HG03097 (cell line): ENCODE results near the gene FBXO40.

ENCODE experiments used
- ATAC-seq: cut with Tn5 transposase; IDR thresholded peaks from one replicate; pipeline ENCODE4 v1.9.1; 2021; ENCODE audit not compliant: unreplicated experiment, low FRiP score

FBXO40 gene

DNA sequence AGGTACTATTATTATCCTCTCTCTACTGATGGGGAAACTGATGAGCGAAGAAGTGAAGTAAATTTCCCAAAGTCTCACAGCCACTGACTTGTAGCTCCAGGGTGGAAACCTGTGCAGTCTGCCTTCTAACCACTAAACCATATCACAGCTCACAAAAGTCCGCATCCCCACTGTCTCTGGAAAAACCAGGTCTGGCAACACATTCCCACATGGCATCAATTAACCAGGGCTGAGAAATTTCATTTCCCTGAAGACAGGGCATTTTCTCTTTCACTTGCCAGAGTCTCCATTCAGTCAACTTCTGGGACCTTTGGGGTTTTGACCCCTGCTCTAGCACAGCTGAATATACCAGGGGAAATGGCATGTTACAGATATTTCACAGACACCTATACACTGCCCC, 26.5 kb downstream of the FBXO40 start:
- ATAC-seq, result no peak

DNA sequence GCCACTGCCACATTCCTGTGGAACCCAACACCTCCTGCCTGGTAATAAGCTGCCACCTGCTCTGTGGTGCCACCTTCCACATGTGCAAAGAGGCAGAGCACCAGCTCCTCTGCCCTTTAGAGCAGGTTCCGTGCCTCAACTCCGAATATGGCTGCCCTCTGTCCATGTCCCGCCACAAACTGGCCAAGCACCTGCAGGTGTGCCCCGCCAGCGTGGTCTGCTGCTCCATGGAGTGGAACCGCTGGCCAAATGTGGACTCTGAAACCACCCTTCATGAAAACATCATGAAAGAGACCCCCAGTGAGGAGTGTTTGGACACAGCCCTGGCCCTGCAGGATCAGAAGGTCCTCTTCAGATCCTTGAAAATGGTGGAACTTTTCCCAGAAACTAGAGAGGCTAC, 28.3 kb downstream of the FBXO40 start:
- no peak for ATAC-seq

DNA sequence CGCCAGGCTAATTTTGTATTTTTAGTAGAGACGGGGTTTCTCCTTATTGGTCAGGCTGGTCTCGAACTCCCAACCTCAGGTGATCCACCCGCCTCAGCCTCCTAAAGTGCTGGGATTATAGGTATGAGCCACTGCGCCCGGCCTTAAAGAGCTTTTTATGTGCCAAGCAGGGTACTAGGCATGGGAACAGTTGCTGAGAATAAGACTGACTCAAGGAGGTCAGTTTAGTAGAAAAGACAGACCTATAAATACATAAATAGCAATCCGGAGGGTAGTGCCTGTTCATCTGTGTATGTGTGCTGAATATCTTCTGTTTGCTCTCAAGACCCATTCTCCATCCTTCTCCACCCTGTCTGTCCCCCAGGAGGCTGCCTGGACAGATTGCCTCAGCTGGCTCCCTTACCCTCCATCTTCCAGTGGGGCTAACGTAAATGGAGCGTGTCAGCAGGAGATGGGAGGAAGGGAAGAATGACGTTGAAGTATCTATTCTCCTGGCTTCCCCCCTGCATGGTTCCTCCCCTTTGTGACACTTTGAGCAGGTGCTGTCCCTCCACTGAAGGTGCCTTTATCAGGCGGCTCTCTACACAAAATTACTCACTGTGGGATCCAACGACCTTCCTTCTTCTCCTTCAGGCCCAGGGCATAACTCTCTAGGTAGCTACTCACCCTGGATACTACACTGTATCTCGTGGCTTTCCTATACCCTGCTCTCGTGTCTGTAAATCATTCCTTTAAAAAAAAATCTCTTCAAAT, 31.1 kb downstream of the FBXO40 start:
- no peak for ATAC-seq

DNA sequence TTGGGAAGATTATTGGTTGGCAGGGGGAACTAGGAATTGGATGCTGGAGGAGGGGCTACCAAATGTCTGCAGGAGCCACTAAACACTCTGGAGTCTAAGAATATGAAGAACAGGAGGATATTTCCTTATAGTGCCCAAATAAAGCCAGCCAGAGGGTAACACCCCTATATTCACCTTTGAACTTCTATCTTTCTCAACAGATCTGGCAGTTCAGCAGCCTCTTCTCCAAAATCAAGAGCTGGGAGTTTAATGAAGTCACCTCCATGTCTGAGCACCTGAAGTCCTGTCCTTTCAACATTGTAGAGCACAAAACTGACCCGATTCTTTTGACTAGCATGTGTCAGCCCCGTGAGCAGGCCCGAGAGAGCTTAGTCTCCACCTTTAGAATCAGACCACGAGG, 33.3 kb downstream of the FBXO40 start:
- no peak for ATAC-seq

DNA sequence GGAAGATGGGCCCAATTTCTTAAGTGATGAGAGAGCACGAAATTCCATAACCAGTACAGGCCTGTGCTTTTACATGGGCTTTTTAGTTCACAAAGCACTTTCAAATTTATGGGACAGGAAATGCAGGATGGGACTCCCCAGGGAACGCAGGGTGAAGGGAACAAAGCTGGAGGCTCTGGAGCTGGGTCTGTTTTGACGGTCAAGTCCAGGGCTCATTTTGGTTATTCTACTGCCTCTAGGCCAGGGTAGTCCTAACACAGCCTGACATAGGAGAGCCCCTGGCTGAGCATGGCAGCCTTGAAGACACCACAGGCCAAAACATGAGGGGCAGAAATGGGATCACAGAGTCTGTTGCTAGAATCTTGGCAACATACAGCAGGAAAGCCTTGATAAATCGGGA, 34.0 kb downstream of the FBXO40 start:
- ATAC-seq, result no peak

DNA sequence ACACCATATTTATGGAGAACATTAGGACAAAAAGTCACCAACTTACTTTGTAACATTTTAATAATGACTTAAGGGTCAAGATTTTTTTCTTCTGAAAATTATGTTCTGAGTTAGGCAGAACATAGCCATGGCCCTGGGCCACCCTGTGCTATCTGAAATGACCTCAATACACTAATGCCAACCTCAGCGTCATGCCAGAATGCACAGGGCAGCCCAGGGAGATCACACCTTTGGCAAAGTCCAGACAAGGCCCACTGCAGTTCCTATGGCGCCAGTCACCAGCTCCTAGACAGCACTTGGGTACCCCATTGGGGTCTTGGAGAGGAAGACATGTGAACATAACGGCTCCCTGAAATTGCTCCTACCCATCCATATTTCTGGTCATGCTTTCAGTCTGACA, 34.4 kb downstream of the FBXO40 start:
- no peak for ATAC-seq

DNA sequence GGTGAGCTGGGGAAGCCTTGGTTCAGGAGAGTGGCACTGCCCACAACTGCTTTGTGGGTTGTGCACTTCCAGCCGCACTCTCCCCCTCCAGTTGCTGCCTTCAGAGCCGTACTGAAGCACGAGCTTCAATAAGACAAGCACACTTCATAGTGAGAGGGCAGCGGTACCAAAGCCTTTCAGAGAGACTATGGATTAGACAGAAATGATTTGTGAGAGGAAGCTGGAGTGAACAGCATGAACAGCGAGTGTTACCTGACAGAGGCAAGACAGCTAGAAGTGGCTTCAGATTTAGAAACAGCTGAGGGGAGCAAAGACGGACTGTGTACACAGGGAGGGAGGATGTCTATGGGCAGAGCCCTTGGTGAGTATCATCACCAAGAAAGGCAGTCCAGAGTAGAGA, 36.4 kb downstream of the FBXO40 start:
- no peak for ATAC-seq

DNA sequence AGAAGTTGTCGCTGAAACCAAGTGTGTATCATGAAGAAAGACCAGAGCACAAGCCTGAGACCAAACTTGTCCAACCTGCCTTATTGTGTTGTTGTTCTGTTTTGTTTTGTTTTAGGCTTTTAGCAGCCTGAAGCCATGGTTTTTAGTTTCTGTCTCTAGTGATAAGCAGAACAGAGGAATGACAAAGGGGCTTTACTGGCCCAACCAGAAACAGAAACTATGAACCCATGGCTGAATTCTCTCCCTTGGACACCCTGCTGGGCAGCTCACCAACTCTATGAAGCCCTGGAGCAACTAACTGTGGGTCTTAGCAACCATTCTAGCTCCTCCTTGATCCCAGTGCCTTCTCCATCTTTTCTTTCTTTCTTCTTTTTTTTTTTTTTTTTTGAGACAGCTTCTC, 37.2 kb downstream of the FBXO40 start:
- no peak for ATAC-seq

DNA sequence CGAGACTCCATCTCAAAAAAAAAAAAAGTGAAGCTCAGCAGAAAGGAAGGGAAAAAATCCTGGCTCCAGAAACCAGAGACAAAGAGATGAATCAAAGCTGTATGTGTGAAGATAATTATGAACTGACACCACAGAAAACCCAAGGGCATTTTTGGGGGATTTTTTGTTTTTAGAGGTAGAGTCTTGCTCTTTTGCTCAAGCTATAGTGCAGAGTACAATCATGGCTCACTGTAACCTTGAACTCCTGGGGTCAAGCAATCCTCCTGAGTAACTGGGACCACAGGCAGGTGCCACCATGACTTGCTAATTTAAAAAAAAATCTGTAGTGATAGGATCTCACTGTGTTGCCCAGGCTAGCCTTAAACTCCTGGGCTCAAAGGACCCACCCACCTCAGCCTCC, 44.7 kb downstream of the FBXO40 start:
- ATAC-seq, result no peak

DNA sequence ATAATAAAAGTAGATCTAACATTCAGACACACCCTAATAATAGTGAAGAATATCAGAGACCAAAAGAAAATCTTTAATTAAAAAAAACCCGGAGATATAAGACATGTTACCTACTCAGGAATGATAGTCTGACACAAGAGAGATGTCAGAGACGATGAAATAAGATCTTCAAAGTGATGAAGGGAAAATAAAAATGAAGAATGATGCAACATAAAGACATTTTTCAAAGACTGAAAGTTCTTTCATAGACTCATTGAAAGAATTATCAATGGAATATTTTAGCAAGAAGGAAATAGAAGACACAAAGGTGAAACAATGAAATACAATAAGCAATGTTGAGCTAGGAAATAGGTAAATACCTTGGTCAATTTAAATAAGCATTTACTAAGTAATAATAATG, 47.9 kb downstream of the FBXO40 start:
- ATAC-seq, result no peak

DNA sequence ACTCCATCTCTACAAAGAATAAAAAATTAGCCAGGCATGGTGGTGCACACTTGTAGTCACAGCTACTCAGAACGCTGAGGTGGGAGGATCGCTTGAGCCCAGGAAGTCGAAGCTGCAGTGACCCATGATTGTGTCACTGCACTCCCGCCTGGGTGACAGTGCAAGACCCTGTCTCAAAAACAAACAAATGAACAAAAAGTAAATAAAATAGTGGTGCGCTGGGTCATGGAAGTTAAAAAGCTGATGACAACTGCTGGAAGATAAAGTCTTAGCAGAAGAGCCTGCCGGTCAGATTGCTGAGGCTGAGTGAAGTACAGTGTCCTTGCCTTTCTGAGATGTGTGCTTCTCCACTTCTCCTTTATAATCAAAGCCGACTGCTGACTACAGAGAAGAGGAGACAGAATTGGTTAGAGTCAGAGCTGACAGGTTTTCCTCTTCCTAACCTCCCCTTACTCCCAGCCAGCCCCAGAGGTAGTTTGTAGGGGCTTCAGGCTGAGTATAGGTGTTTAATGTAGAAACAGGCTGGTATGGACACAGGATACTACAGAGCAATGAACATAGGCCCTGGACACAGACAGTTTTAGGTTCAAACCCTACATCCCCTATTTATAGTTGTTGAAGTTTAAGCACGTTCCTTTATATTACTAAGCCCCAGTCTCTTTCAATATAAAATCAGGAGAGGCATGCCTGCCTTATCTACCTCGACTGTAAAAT, 49.6 kb downstream of the FBXO40 start:
- no peak for ATAC-seq

DNA sequence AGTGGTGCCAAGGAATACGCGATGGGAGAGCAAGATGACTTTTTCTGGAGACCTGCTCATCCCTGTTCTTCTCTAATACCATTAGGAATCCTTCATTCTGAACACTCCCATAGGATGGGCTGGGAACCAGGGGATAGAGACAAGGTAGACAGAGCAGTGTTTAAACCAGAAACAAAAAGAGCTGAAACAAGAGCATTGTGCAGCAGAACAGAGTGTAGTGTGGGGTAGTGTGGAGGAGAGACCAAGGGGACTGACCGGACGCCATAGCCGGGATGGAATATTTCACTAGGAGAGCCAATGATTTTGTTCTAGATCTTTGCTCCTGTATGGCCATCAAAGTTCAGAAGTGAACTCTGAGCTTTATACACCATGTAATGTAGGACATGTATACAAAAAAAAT, 51.9 kb downstream of the FBXO40 start:
- ATAC-seq, result no peak

DNA sequence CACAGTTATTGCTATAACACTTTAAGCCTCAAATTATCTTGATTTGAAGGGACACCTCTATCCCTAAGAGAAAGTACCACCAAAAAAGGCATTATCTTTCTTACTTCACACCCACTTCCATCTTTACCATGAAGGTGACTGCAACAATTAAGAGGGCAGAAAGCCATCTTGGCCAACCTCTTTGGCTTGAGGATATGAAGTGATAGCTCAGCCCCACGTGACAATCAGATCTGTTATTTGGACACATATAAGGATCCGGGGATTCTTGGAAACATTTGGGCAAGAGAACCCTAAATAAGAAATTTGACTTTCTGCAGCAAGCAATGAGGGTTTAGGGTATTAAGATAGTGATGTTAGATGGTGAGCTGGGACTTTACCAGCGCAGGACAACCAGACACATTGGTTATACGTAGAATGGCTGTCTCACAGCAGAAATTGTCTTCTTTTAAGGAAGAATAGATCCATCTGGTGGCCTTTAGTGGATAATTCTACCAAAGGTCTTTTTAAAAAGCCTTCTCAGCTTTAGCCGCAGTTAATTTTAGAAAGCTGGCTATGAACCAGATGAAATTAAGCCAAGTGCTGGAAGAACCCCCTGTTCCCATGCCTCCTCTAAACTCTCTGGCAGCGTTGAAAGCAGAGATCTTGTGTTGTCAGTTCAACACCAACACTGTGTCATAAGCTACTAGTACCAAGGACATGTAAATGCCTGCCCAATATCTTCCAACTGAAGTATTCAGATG, 55.2 kb downstream of the FBXO40 start:
- no peak for ATAC-seq

DNA sequence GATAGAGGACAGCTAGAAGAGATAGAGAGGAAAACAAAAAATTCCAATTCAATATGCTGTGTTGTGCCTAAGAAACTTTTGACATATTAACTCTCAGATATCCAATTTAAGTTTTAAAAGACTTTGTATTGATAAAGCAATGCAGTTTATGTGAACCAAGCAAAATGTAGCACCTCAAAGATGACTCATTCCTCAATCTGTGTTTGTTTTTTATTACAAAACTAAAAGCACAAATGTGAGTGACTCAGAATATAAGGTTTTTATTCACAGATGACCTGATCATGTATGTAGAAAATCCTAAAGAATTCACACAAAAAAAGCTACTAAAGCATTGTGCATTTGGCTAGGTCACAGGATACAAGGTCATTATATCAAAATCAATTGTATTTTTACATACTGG, 56.5 kb downstream of the FBXO40 start:
- no peak for ATAC-seq

DNA sequence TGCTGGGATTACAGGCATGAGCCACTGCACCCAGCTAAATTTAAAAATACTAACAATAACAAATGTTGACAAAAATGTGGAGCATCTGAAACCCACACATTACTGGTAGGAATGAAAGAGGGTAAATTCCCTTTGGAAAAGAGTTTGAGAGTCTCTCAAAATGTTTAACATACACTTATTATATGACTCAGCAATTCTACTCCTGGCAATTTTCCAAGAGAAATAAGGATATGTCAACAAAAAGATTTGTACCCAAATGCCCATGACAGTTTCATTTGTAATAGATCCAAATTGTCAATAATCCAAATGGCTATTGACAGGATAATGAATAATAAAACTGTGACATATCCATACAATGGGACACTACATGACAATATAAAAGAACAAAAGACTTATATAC, 58.5 kb downstream of the FBXO40 start:
- ATAC-seq, result no peak

DNA sequence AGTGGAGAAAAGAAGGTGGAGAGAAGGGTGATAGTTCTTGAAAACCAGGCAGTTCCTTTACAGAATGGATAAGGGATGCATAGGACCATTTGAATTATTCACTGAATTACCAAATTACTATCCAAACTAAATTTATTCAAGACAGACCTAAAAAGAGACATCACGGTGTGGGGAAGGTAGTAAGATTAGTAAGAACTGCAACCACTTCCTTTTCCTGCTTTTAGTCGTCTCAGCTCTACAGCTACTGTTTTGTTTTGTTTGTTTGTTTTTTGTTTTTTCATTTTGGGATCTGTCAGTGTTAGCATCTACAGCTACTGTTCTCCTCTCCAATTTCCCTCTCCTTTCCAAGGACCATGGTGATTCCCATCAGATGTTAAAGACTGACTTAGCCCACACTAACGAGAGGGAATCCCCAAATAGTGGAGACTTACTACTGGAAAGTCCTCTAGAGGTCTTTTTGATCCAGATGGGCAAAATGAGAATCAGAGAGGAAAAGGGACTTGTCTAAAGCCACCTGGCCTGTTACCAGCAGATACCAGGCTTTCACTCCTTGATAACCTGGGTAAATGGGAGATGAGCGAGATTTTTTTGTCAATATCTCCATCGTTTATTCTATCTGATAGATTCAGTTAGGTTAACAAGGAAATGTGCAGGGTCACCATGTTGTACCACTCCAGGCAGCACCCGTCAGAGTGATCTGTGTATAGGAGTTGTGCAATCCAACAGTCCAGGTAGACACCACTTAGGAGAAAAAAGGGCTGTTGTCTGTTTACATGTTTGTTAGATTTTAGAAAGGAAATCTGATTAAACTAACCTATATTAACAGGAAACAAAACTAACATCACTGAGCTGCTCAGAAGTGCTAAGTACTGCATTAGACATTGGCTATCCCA, 61.6 kb downstream of the FBXO40 start:
- no peak for ATAC-seq

DNA sequence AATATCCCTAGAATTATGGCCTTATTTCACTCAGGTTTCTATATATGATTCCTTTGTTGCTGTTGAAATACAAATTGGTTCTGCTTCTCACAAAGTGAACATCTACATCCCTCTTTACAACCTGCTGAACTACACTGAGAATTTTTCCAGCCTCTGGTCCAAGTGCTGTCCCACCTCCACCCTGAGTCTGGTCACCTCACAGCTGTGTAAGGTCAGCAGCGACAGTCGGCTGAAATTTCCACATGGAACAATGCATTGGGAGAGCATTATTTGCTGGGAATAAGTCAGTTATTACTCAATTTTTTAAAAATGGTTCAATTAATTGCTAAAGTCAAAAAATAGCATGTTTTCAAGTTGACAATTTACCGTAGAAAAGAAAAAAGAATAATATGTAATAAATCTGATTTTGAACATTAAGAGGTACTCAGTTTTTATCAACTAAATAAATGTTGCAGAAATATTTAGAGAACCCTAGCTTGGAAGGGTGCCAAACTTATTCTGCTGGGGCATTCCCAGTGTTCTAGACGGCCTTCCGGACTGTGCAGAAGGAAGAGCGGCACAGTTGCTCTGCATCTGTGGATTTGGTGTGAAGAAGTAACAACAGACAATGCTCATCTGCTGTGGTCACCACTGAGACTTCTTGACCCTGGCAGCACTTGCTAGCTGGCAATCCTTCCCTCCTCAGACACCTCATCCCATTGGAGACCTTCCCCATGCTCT, 65.7 kb downstream of the FBXO40 start:
- no peak for ATAC-seq

DNA sequence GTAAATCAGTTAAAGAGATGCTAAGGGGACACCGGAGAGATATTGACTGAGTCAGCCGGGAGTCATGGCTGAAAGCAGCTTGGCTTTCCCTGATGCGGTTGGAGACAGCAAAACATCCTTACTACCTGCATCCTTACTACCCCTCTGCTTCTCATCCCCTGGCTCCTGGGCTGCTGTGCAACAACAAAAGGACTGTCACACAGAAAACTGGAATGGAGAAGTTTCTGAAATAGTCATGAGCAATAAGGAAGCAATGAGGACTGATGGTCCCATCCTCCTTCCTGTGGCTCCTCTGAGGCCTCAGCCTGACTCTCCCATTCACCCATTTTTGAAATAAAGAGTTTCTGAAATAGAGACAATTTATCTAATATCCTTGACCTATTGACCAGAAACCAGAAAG, 66.4 kb downstream of the FBXO40 start:
- no peak for ATAC-seq

DNA sequence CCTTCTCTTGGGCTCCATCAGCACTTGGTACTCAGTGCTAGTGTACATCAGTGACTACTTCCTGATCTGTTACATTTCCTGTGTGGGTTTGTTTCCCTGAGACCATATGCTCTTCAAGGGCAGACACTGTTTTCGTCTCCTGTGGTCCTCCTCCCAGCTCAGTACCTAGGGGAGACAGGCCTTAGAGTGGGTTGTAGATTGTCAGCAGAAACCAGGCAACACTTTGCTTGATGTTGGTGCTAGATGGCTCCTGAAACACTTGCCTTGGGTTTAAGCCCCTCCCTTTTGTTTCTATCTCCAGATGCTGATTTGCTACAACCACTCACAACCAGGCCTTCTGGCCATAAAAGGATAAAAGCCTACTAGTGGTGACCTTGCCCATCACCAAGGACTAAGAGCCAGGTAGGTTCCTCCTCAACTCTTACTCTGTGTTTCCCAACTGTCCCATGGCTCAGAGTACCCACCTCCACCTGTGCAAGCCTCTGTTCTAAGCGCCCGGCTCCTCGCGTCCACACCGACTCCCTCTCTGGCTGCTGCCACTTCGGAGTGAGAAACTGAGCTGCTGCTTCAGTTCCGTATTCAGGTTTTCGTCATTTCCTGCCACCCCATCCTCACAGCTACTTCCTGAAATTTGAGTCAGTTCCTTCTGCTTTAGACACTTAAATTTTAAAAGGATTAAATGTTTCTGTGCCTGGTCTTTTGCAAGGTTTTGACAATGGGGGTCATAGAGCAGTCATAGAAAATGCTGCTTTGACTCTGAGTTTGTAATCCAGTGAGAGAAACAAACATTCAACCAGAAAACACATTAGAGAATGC, 67.4 kb downstream of the FBXO40 start, which contains the start of gene HCLS1:
HCLS1 (minus strand) TSS at position 548 of the 816 bp plus-strand sequence. CDS start 2,556 bp downstream, outside the sequence.
- peak; percentile 64 for ATAC-seq
